ENCODE measurements around the gene CMTM1.

The CMTM1 gene

DNA sequence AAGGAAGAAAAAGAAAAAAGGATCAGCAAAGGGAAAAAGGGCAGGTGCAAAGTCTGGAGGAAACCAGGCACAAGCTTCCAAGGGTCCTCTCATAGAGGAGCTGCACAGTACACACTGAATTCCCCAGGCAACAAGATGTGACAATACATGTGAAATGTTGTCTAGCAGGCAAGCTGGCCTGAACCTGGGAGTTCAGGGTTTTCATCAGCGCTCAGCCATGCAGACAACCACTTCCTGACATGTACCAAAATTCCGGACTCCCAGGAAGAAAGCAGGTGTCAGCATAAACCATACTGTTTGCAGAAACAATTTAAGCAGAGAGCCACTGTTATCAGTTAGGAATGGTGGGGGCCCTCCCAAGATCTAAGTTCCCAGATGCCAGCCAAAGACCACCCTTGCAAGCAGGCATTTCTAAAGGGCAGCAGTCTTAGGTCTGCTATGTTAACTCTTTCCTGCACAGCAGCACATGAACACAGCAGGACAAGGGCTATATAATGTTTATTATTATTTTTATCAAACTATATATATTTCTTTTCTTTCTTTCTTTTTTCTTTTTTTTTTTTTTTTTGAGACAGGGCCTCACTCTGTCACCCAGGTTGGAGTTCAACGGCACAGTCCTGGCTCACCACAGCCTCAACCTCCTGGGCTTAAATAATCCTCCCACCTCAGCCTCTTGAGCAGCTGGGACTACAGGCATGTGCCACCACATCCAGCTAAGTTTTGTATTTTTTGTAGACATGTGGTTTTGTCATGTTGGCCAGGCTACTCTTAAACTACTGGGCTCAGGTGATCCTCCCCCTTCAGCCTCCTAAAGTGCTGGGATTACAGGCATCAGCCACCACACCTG lies 26.4 kb upstream of the CMTM1 start:
- no peak for DNase-seq

GRCh38 chr16:66541388-66542355 lies 24.6 kb upstream of the CMTM1 start:
- no peak for DNase-seq

DNA sequence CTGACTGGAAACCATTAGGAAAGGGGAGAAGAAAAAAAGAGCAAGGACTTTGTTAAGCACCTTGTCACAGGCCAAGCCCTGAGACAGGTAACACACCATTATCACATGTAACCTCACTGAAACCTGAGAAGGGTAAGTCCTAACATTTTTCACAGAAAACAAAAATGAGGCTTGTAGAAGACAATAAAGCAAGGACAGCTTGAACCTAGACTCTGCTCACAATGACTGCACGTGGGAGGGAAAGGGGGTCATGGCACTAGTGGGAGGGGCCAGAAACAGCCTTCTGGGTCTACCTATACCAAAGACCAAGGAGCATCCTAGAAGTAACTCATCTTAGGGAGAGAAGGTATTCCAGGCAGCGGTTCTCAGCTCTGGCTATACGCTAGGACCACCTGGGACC lies 23.8 kb upstream of the CMTM1 start:
- DNase-seq: no peak

DNA sequence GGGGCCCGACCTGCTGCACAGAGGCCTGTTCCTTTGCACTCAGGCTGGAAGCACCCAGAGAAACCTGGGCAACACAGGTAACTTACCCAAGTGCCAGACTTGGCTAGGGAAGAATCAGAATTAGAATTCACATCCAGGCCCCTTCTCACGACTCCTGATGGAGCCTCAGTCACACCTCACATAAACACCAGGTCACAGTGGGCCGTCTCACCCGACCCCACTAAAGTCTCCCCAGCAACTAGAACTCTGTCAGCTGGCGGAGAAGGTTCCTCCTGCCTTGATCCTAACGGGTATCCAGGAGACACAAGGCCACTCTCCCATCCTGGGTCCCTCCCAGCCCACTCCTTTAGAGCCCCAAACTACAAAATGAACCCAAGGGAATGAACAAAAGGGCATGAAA lies 22.7 kb upstream of the CMTM1 start:
- no peak for DNase-seq

DNA sequence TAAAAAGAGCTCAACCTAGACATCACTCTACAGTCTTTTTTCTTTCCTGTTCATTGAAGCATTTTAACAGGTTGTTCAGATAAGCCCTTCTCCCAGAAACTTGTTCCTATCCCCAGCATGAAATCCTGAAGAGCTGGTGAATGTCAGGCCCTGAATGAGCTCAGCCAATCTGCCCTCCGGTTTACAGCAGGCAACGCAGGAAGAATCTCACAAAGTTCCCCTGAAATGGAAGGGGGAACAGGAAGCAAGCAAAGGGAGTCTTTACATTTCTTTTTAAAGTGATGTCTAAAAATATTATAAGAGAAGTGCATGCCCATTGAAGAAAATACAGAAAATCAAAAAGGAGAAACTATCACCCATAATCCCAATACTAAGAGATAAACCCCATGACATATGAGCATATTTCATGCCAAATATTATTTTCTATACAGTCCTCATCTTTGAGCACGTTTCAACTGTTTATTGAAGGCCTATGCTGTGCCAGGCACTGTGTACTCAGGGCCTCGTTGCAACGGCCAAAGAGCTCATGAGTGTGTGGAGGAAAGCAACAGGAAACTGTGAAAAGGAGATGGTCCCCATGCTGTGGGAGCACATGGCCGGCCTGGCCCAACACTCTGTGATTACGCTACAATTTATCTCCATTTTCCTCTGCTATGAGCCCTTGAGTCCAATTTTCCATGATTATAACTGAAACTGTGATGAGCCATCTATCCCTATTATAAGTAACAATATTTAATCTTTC lies 22.1 kb upstream of the CMTM1 start:
- no peak for DNase-seq

DNA sequence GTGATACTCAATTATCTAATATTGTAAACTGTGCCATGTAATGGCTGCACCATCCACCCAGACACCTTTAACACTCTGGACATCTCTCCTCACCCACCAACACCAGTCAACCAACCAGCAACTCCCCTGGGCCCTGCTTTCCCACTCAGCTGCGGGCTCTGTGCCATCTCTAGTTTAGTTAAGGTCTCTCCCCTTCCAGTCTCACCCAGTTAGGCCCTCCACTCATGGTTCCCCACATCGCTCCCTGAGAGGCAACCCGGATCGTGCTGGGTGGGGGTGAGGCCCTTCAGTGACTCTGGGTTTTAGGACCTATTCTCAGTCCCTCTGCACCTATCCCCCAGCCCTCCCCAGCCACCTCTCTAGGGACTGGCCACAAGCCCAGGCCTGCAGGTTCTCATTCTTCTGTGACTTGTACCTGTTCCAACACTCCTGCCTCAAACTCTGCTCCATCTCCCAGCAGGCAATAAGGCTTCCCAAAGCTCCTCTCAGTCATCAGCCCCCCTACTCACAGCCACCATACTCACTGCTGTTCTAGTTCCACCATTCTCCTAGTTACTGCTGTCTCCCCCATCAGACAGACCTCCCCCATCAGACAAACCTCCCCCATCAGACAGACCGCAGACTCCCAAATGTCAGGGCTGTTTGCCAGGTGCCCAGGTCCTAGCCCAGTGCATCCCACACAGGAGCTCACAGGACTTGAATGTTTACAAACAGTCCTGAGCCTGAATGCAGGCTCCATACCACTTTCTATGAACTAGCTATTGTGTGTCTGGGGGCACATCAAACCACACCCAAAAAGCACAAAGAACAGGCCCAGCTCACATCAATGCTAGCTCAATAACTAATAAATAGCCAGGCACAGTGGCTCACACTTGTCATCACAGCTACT lies 18.9 kb upstream of the CMTM1 start:
- no peak for DNase-seq

DNA sequence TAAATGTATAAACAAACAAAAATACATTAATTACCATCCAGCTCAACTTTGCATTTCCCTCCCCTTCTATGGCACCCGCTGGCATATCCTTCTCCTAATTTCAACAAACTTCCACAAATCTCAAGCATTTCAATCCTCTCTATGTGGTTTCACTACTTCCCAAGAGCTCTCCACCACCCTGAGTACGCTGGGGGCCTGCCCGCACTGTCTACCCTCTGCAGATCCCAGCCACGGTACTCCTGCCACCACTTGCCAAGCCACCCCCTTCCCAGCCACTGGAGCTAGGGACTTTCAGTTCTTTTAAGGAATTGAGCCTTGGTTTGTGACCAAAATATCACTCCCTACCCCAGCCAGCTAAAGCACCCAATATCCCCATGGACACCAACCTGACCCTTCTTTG lies 18.2 kb upstream of the CMTM1 start:
- DNase-seq: no peak

DNA sequence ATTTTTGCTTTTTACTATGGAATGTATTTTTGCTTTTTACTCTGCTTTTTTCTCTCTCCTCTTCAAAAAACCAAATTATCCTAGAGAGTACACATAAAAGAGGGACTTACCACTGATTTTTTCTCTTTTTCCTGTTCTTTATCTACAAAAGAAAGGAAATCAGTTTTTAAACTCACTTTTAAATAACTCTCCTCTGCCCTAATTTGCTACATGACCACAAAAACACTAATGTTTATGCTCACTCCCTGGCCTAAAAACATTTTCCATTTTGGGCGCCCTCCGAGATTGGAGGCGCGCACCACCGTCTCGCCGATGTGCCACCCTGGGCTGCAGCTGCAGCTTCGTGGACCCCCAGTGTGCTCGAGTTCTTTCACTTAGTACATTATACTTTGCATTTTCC lies 17.4 kb upstream of the CMTM1 start:
- no peak for DNase-seq

DNA sequence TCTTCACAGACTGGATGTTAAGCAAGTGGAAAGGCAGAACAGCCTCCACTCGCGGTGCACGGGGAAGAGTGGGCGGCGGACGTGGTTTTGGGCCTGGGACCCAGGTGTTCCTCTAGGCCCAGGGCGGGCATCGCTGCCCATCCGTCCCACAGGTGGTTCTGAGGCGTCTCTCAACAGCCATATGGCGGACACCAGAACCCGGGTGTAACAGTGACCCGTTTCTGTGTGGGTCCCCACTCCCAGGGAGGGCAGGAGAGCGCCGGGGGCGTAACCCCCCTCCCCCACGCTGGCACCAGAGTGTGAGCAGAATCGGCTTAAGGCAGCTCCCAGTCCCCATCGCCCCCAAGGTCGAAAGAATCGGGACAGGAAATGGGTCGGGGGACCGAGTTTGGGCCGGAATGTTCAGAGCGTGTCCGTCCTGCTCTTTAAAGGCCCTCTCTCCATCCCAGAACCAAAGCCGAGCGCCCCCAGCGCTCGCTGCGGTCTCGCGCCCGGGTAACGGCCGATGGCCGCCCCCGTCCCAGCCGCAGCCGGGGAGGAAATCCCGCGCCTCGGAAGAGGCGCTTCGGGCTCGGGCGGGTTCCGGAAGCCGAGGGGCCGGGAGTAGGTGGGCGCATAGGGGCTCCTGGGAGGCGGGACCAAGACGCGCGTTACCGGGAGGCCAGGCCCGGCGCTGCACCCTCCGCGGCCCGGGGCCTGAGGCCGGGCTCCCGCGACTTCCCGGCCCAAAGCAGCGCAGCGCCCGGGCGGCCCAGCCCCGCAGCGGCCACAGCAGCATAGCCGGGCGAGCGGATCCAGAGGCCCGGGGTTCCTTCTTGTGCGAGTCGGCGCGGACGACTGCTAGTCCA lies 16.7 kb upstream of the CMTM1 start, which contains the start of gene TK2:
Gene TK2, minus strand, starts transcription at position 839 of the 848 bp plus-strand sequence. Its CDS starts 61 bp downstream, at position 778.
- peak; percentile 54 to 60 for DNase-seq

DNA sequence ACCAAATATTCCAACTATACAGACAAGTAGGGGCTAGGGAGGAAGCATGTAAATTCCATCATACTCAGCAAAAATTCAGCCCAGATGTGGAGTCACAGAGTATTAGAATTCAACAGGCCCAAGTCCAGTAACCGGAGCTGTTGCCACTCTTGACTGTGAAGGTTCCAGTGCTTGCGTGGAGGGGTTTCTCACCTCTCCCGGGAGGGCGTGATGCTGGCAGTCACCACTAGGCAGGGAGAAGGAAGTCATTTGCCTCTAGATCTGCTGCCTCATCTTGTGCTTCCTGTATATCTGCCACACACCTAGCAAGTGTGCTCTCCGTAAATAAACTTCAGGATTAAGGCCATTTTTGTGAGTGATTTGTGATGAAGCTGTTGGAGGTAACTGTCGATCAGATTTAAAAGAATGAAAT lies 14.9 kb upstream of the CMTM1 start:
- DNase-seq: peak; percentile 45 to 46

DNA sequence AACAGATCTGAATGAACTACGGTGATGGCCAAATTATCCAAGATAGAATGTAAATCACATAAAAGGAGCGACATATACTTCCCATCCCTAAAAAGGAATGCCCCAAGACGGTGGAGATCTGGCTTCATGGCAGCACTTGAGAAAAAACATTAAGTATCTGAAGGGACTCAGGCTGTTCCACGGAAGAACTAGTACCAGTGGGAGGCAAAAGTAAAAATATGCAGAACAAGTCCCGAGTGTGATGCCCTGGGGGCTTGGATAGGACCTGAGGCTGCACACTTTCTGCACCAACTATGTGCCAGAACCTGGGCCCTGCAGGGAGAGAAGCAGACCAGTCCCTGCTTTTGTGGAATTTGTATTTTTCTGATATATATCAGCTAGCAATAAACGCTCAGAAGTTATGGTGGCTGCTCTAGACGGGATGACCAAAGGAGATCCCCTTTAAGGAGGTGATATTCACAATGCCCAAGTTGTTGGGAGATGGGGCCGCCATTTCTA lies 14.4 kb upstream of the CMTM1 start:
- no peak for DNase-seq

DNA sequence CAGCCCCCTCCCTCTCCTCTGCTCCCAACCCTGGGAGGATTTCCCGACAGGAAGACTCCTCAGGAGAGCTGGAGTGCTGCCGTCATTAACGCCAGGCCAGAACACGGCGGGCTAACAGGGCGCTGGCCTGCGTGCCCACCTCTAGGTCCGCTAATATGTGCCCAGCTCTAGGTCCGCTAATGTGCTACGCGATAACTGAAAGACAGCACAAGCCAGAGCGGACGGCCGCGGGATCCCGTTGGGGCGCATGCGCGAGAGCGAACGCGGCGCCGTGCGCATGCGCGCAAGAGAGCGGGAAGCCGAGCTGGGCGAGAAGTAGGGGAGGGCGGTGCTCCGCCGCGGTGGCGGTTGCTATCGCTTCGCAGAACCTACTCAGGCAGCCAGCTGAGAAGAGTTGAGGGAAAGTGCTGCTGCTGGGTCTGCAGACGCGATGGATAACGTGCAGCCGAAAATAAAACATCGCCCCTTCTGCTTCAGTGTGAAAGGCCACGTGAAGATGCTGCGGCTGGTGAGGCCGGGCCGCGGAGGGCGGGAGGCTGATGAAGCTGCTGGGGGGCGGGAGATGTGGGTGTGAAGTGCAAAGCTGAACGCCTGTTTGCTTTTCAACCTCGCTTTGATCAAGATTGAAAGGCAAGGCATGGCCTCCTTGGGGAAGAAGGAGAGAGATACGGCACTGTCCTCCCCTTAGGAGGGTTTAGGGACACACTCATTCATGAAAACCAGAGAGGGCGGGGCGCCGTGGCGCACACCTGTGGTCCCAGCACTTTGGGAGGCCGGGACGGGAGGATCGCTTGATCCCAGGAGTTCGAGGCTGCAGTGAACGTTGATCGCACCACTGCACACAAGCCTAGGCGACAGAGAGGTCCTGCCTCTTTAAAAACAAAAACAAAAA lies 13.7 kb upstream of the CMTM1 start, which contains the start of gene CKLF:
Gene CKLF, plus strand, starts transcription at position 291 of the 892 bp plus-strand sequence. Its CDS starts 140 bp downstream, at position 431.
- DNase-seq: peak; percentile 82 to 85

DNA sequence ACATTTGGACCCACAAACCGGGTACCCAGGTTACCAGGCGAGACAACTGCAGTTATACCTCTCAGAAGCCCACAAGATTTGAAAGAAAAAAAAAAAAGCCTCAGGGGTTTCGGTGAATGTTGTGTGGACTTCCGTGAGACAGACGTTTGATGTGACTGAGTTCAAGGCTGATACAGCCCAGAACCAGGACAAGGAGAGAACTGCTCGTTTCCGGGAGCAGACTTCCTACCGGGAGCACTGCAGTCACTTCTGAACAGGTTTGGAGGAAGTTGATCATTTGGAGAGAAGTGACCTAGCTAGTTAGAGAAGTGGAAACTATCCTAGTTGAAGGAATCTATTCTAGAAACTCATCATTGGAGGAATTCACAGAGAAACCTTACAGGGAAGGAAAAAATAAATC lies 13.0 kb upstream of the CMTM1 start:
- DNase-seq: no peak

DNA sequence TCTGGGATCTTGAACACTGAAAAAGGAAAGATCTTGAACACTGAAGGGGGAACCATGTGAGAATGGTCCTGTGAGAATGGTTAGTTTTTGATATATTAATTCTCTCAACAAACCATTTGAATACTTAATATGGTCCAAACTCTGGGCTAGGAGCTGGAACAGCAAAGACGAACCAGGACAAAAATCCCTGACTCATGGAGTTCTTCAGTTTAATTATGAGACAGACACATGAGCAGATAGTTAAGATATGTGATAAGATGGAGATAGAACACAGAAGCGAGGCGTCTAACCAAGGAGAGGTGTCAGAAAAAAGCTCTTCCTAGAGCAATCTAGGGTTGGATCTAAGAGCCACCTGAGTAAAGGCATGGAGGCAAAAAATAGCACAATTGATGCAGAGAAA lies 12.2 kb upstream of the CMTM1 start:
- no peak for DNase-seq

DNA sequence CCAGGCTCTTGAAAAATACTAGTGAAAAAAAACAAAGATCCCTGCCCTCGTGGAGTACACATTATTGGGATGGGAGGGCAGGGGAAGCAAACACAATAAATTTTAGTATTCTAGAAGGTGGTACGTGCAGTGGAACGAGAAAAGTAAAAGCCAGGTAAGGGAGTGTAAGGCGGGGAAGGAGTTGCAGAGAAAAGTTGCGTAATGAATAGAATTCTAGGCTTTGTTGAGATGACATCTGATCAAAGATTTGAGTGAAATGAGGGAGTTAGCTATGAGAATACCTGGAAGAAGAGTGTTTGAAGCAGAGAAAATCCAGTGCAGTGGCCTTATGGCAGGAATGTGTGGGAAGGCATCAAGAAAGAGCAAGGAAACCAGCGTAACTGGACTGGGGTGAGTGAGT lies 11.7 kb upstream of the CMTM1 start:
- DNase-seq: no peak

- DNase-seq: no peak
These were observed 6.1 kb upstream of the CMTM1 start for GRCh38 chr16:66560107-66560506.

DNA sequence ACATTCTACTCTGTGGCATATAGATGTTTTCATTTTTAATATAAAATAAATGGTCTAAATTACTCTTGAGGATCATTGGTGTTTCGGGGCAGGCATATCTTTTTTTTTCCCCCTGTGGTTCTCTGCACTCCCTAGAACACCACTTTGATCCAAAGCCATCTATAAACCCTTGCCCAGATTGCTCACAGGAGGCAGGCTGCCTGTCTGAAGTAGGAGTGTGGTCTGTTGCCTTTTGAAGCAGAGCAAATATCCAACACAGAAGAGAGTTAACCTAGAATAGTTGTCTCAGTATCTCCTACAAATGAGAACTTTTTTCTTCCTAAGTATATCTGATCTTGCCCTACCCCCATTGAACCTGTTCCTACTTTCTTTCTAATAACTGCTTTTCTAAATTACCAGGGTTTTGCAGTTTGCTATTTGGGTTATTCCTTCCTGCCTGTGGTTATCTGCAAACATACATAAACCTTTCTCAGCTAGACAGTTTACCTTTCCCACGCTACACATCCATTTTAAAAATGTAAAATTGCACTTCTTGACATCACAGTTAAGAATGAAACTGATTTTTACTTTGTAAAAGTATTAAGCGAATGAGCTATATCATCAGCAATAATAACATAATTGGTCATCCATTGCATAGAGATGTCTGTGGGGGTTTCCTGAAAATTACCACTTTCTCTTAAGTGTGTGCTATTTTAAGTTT lies 4.7 kb upstream of the CMTM1 start:
- DNase-seq: no peak

DNA sequence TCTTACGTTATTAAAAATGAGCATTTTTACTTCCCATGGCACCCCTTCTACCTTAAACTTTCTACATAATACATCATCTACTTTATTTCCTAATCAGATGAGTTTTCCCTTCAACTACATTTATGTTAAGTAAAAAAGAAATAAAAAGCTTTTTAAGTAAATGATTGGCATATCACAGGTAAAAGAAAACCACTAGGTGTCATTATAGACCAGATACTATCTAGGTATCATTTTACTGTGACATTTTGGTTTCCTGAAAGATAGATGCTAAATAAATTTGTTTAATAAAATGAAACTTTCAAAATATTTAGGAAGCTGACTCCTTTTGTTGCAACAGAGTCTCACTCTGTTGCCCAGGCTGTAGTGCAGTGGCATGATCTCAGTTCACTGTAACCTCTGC lies 3.8 kb upstream of the CMTM1 start:
- no peak for DNase-seq

GRCh38 chr16:66562986-66563385 lies 3.3 kb upstream of the CMTM1 start:
- no peak for DNase-seq

Measured in activated CD4-positive, alpha-beta T cell treated with anti-CD3 and anti-CD28 coated beads, Interleukin-2, amount 50 U/mL, for 4 hours (primary cell).